Loucy (cell line): ENCODE results near the gene CAST.

Source experiments
- H2AFZ ChIP-seq: fragments of 200-600 bp; sonication (generic); 2 replicates; pipeline ENCODE4 v1.6.0; 2016; ENCODE audit warnings: antibody characterized with exemption, mild to moderate bottlenecking, low read length, moderate library complexity
- H3F3A ChIP-seq: fragments of 200-600 bp; 2 replicates; pipeline ENCODE4 v1.6.0; 2016; ENCODE audit warnings: antibody characterized with exemption, low read depth, mild to moderate bottlenecking
- H3K27me3 ChIP-seq: fragments of 200-600 bp; sonication (generic); 2 replicates; pipeline ENCODE4 v1.6.1; 2014; ENCODE audit warnings: low read length, mild to moderate bottlenecking; ENCODE audit not compliant: insufficient read depth, poor library complexity, severe bottlenecking
- H3K36me3 ChIP-seq: fragments of 200-600 bp; sonication (generic); 2 replicates; pipeline ENCODE4 v1.6.1; 2016; ENCODE audit warnings: low read length; ENCODE audit not compliant: insufficient read depth
- H3K4me1 ChIP-seq: fragments of 200-600 bp; sonication (generic); 2 replicates; pipeline ENCODE4 v1.5.1; 2014; ENCODE audit warnings: low read length, mild to moderate bottlenecking; ENCODE audit not compliant: insufficient read depth, poor library complexity, severe bottlenecking
- H3K4me2 ChIP-seq: fragments of 200-600 bp; sonication (generic); 2 replicates; pipeline ENCODE4 v1.6.0; 2014; ENCODE audit warnings: antibody characterized with exemption, low read length, low read depth, mild to moderate bottlenecking; ENCODE audit not compliant: poor library complexity, severe bottlenecking
- H3K4me3 ChIP-seq: fragments of 200-600 bp; sonication (generic); 2 replicates; pipeline ENCODE4 v1.5.1; 2014; ENCODE audit warnings: low read length, mild to moderate bottlenecking, mixed read lengths; ENCODE audit not compliant: poor library complexity, severe bottlenecking
- H3K79me2 ChIP-seq: fragments of 200-600 bp; sonication (generic); 2 replicates; pipeline ENCODE4 v1.6.1; 2014; ENCODE audit warnings: low read length; ENCODE audit not compliant: insufficient read depth
- H3K9ac ChIP-seq: fragments of 200-600 bp; sonication (generic); 2 replicates; pipeline ENCODE4 v1.6.0; 2014; ENCODE audit warnings: mild to moderate bottlenecking, low read depth, low read length, moderate library complexity; ENCODE audit not compliant: poor library complexity, severe bottlenecking
- H3K9me2 ChIP-seq: fragments of 200-600 bp; sonication (generic); replicated peaks from 2 replicates; pipeline ENCODE4 v1.6.1; 2016; ENCODE audit warnings: low read depth, low read length, mixed read lengths
- H3K9me3 ChIP-seq: fragments of 200-600 bp; sonication (generic); 2 replicates; pipeline ENCODE4 v1.6.1; 2014; ENCODE audit warnings: mild to moderate bottlenecking, antibody characterized with exemption, low read length, low read depth; ENCODE audit not compliant: insufficient read depth
- H4K20me1 ChIP-seq: fragments of 200-600 bp; sonication (generic); 2 replicates; pipeline ENCODE4 v1.6.0; 2014; ENCODE audit warnings: antibody characterized with exemption, low read length, mild to moderate bottlenecking; ENCODE audit not compliant: insufficient read depth, poor library complexity, severe bottlenecking
- EZH2phosphoT487 ChIP-seq: fragments of 200-600 bp; IDR thresholded peaks from 2 replicates; pipeline ENCODE4 v1.6.1; 2018; ENCODE audit warnings: antibody characterized with exemption, mild to moderate bottlenecking, moderate library complexity, borderline replicate concordance
- TF ChIP-seq, protein P1 (sequence below): fragments of 200-600 bp; sonication (generic); conservative IDR thresholded peaks from 2 replicates; pipeline ENCODE4 v1.5.1; 2014; ENCODE audit warnings: mild to moderate bottlenecking, antibody characterized with exemption, low read length

The CAST gene

DNA sequence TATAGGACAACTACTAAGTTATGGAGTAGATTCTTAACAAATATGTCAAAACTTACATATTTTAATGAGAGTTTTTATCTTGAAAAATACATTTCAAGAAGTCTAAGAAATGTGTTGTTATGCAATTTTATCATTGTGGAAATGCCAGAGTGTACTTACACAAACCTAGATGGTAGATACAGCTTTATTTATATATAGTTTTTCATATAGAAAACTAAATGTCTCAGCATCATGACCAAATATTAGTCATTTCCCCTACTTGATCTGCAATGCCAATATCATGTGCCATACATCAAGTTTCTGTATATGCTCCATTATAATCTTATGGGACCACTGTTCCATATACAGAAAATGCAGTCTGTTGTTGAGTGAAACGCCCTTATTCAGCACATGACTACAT is 28.7 kb downstream of the CAST start:
- H3K4me1 ChIP-seq, result peaks cover 4% of the 10 kb centered on the region
- H3K4me3 ChIP-seq, result no peak overlapping the region
- H3K79me2 ChIP-seq, result no peaks in the 10 kb centered on the region

GRCh38 chr5:96691503-96692303 is 29.5 kb downstream of the CAST start:
- H3K9me2 ChIP-seq, result no peaks in the 10 kb centered on the region
- TF ChIP-seq EZH2phosphoT487, result no peak
- TF ChIP-seq, protein P1, sequence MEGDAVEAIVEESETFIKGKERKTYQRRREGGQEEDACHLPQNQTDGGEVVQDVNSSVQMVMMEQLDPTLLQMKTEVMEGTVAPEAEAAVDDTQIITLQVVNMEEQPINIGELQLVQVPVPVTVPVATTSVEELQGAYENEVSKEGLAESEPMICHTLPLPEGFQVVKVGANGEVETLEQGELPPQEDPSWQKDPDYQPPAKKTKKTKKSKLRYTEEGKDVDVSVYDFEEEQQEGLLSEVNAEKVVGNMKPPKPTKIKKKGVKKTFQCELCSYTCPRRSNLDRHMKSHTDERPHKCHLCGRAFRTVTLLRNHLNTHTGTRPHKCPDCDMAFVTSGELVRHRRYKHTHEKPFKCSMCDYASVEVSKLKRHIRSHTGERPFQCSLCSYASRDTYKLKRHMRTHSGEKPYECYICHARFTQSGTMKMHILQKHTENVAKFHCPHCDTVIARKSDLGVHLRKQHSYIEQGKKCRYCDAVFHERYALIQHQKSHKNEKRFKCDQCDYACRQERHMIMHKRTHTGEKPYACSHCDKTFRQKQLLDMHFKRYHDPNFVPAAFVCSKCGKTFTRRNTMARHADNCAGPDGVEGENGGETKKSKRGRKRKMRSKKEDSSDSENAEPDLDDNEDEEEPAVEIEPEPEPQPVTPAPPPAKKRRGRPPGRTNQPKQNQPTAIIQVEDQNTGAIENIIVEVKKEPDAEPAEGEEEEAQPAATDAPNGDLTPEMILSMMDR, result no peak
- peaks cover 5% of the 10 kb centered on the region for H4K20me1 ChIP-seq
- no peak overlapping the region for H2AFZ ChIP-seq
- H3K79me2 ChIP-seq, result no peaks in the 10 kb centered on the region
- H3K4me2 ChIP-seq, result no peak overlapping the region
- H3K4me1 ChIP-seq, result peaks cover 4% of the 10 kb centered on the region
- H3F3A ChIP-seq, result no peaks in the 10 kb centered on the region
- H3K9ac ChIP-seq, result no peak overlapping the region
- no peaks in the 10 kb centered on the region for H3K27me3 ChIP-seq
- no peak overlapping the region for H3K4me3 ChIP-seq
- no peaks in the 10 kb centered on the region for H3K36me3 ChIP-seq
- no peaks in the 10 kb centered on the region for H3K9me3 ChIP-seq

More for the DNA sequence above, 28.7 kb downstream of the CAST start:
- H2AFZ ChIP-seq, result no peak overlapping the region
- no peaks in the 10 kb centered on the region for H3K36me3 ChIP-seq
- H3K9me3 ChIP-seq, result no peaks in the 10 kb centered on the region
- peaks cover 5% of the 10 kb centered on the region for H4K20me1 ChIP-seq
- H3K9me2 ChIP-seq, result no peaks in the 10 kb centered on the region
- H3K9ac ChIP-seq, result no peak overlapping the region
- no peak overlapping the region for H3K4me2 ChIP-seq
- no peaks in the 10 kb centered on the region for H3K27me3 ChIP-seq
- no peak for TF ChIP-seq EZH2phosphoT487
- TF ChIP-seq, protein P1, result no peak
- H3F3A ChIP-seq, result no peaks in the 10 kb centered on the region

DNA sequence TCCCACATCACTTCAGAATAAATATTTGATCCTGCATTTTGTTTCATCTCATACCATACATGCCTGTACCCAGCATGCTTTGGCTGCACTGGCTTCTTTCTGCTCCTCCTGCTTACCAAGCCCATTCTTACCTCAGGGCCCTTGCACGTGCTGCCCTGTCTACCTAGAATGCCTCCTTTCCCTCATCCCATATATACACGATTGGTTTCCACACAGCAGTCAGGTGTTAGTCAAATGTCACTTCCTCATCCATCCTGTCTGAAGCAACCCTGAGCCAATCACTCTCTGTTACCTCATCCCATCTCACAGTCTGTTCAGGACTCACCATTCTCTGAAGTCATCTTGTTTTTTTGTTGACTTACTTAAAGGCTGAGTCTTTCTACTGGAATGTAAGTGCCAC is 30.3 kb downstream of the CAST start:
- H3K27me3 ChIP-seq, result no peaks in the 10 kb centered on the region
- no peak overlapping the region for H3K9ac ChIP-seq
- no peak overlapping the region for H2AFZ ChIP-seq
- H3K9me3 ChIP-seq, result no peaks in the 10 kb centered on the region
- no peak overlapping the region for H3K4me3 ChIP-seq
- TF ChIP-seq EZH2phosphoT487, result no peak
- TF ChIP-seq, protein P1, result no peak
- H3K36me3 ChIP-seq, result peaks cover 6% of the 10 kb centered on the region; the same call in 1 of the 2 replicates
- H3K4me1 ChIP-seq, result peaks cover 4% of the 10 kb centered on the region
- H3K79me2 ChIP-seq, result no peaks in the 10 kb centered on the region
- no peaks in the 10 kb centered on the region for H3K9me2 ChIP-seq
- H3F3A ChIP-seq, result no peaks in the 10 kb centered on the region
- H3K4me2 ChIP-seq, result no peak overlapping the region
- peaks cover 5% of the 10 kb centered on the region for H4K20me1 ChIP-seq
